HepG2 (cell line): Measurements from ENCODE around the gene LILRB3. TPM values are rescaled to one million over a fixed set of nuclear protein-coding genes. Genes with fewer than 3 reads are reported as not detected.
"Not testable (repeated sequence)": the region's sequence is repeated elsewhere in the genome, so short reads cannot be mapped to it uniquely, and the experiment has no call there.

Source experiments
- ATAC-seq: fragments of 200-7000 bp; cut with Tn5 transposase; 3 replicates; pipeline ENCODE4 v1.9.1; 2020; ENCODE audit warnings: mild to moderate bottlenecking, moderate library complexity
- BruUV-seq: library from RNA; stranded (reverse); fragments of 400-500 nt; replicated peaks from 2 replicates; lab custom pipeline; 2021; lab: Mats Ljungman, UMichigan
- CTCF ChIA-PET: fragments of 300-600 bp; formaldehyde crosslinking; extraction: SDS; loops from one replicate; lab custom pipeline; 2021; ENCODE audit warnings: low total read pairs, inconsistent platforms, low intra/inter-chr PET ratio; lab: Yijun Ruan, JAX
- POLR2A ChIA-PET: fragments of 350-600 bp; sonication (Branson Sonifier 250); formaldehyde crosslinking; loops from one replicate; lab custom pipeline; 2020; ENCODE audit warnings: antibody characterized with exemption, inconsistent platforms; lab: Yijun Ruan, JAX
- DNase-seq: peaks from one replicate; pipeline ENCODE4 v3.0.0-alpha.2; 2015; ENCODE audit warnings: low spot score
- FAIRE-seq: peaks from 3 replicates; lab custom pipeline; 2011; peaks lifted over from hg19 to GRCh38; lab: Jason Lieb, UNC
- H2AFZ ChIP-seq: one replicate; pipeline ENCODE4 v1.6.1; 2011; ENCODE audit warnings: low read length, inconsistent platforms
- H3K27ac ChIP-seq: fragments of 300-600 bp; 3 replicates; pipeline ENCODE4 v1.8.0; 2011; ENCODE audit warnings: mixed run types, mild to moderate bottlenecking, mixed read lengths, low read length, inconsistent platforms; ENCODE audit not compliant: insufficient read depth; ENCODE audit errors: extremely low read length
- H3K27me3 ChIP-seq, 2 experiments: fragments of 200-600 bp in 1 of 2; 2 replicates in 1 of 2; 3 replicates in 1 of 2; pipeline versions ENCODE4 v1.6.0 to v1.8.0; 2011; ENCODE audit warnings: low read length in 2 of 2, mild to moderate bottlenecking in 2 of 2, moderate library complexity in 2 of 2, inconsistent platforms in 1 of 2; ENCODE audit not compliant: insufficient read depth in 2 of 2, control insufficient read depth in 1 of 2
- H3K36me3 ChIP-seq, 2 experiments: fragments of 200-600 bp in 1 of 2; replicated peaks in 1 of 2; 2 replicates in 1 of 2; 3 replicates in 1 of 2; pipeline versions ENCODE4 v1.5.1 to v1.8.0; 2011; ENCODE audit warnings: low read length in 2 of 2, inconsistent platforms in 1 of 2; ENCODE audit not compliant: insufficient read depth in 2 of 2, control insufficient read depth in 1 of 2
- H3K4me1 ChIP-seq: 2 replicates; pipeline ENCODE4 v1.5.1; 2012; ENCODE audit warnings: low read length, inconsistent platforms; ENCODE audit not compliant: insufficient read depth
- H3K4me2 ChIP-seq: 2 replicates; pipeline ENCODE4 v1.6.0; 2011; ENCODE audit warnings: low read depth, low read length, inconsistent platforms
- H3K4me3 ChIP-seq, 3 experiments: fragments of 200-600 bp in 1 of 3; sonication (generic), shearing (Covaris generic) in 1 of 3; replicated peaks in 1 of 3; 2 replicates each; pipeline ENCODE4 v1.5.1; 2011 to 2016; ENCODE audit warnings: low read length in 3 of 3, inconsistent platforms in 2 of 3, low read depth in 2 of 3, mild to moderate bottlenecking in 2 of 3, control low read depth in 1 of 3, mixed read lengths in 1 of 3; ENCODE audit not compliant: insufficient read depth in 1 of 3
- H3K79me2 ChIP-seq: one replicate; pipeline ENCODE4 v1.6.1; 2011; ENCODE audit warnings: low read length, inconsistent platforms; ENCODE audit not compliant: insufficient read depth
- H3K9ac ChIP-seq: 2 replicates; pipeline ENCODE4 v1.6.0; 2011; ENCODE audit warnings: mild to moderate bottlenecking, low read depth, low read length, inconsistent platforms; ENCODE audit not compliant: insufficient read depth
- H3K9me3 ChIP-seq: 2 replicates; pipeline ENCODE4 v1.5.1; 2012; ENCODE audit warnings: mild to moderate bottlenecking, low read length
- H4K20me1 ChIP-seq: 2 replicates; pipeline ENCODE4 v1.6.0; 2011; ENCODE audit warnings: inconsistent platforms, mild to moderate bottlenecking, low read length, moderate library complexity; ENCODE audit not compliant: insufficient read depth
- ARNT2 ChIP-seq: sonication (generic); formaldehyde crosslinking; IDR thresholded peaks from 2 replicates; pipeline ENCODE4 v1.8.0; 2022; ENCODE audit warnings: mild to moderate bottlenecking, low read depth, missing genetic modification reagents, moderate library complexity
- DRAP1 ChIP-seq: IDR thresholded peaks from 2 replicates; pipeline ENCODE4 v1.6.1; 2016; ENCODE audit warnings: missing genetic modification reagents, missing compliant biosample characterization
- EP300 ChIP-seq, 3 experiments: sonication (generic) in 1 of 3; formaldehyde crosslinking in 1 of 3; IDR thresholded peaks; 2 replicates each; pipeline versions ENCODE4 v1.5.1 to v1.6.1; 2011 to 2020; ENCODE audit warnings: low read depth in 2 of 3, low read length in 2 of 3, borderline replicate concordance in 1 of 3, improper control_type of control experiment in 1 of 3, mild to moderate bottlenecking in 1 of 3, missing genetic modification reagents in 1 of 3, moderate library complexity in 1 of 3
- ETV5 ChIP-seq: IDR thresholded peaks from 2 replicates; pipeline ENCODE4 v1.6.1; 2018; ENCODE audit warnings: missing biosample characterization, missing genetic modification reagents, inconsistent platforms, borderline replicate concordance
- GABPB1 ChIP-seq: IDR thresholded peaks from 2 replicates; pipeline ENCODE4 v1.6.1; 2016; ENCODE audit warnings: mild to moderate bottlenecking, missing genetic modification reagents, moderate library complexity, missing compliant biosample characterization
- GATAD2A ChIP-seq: IDR thresholded peaks from 2 replicates; pipeline ENCODE4 v1.6.1; 2016
- HDAC6 ChIP-seq: fragments of 200-600 bp; sonication (generic); IDR thresholded peaks from 2 replicates; pipeline ENCODE4 v1.7.0; 2017; ENCODE audit warnings: mild to moderate bottlenecking, antibody characterized with exemption, low read length, low read depth
- JDP2 ChIP-seq: sonication (generic); formaldehyde crosslinking; IDR thresholded peaks from 2 replicates; pipeline ENCODE4 v1.8.1; 2022; ENCODE audit warnings: missing genetic modification reagents, borderline replicate concordance
- MIER3 ChIP-seq: IDR thresholded peaks from 2 replicates; pipeline ENCODE4 v1.6.1; 2016; ENCODE audit warnings: missing compliant biosample characterization, borderline replicate concordance
- RCOR2 ChIP-seq: IDR thresholded peaks from 2 replicates; pipeline ENCODE4 v1.6.1; 2016; ENCODE audit warnings: missing biosample characterization, missing genetic modification reagents
- SP1 ChIP-seq, 2 experiments: fragments of 450-650 bp in 1 of 2; sonication (generic) in 1 of 2; formaldehyde crosslinking in 1 of 2; IDR thresholded peaks; 2 replicates each; pipeline versions ENCODE4 v1.4.0 to v1.6.1; 2016 to 2020; ENCODE audit warnings: missing genetic modification reagents in 1 of 2
- XRCC5 ChIP-seq: fragments of 200-400 bp; formaldehyde crosslinking; optimal IDR thresholded peaks from 2 replicates; pipeline ENCODE3; 2017; ENCODE audit warnings: mild to moderate bottlenecking, low read length
- ZBTB49 ChIP-seq: sonication (generic); formaldehyde crosslinking; IDR thresholded peaks from 2 replicates; pipeline ENCODE4 v1.4.0; 2020; ENCODE audit warnings: missing genetic modification reagents, borderline replicate concordance
- ZFX ChIP-seq: sonication (generic); formaldehyde crosslinking; IDR thresholded peaks from 2 replicates; pipeline ENCODE4 v1.4.0; 2020; ENCODE audit warnings: mild to moderate bottlenecking, low read depth, missing genetic modification reagents, moderate library complexity
- ZNF24 ChIP-seq: fragments of 450-650 bp; IDR thresholded peaks from 2 replicates; pipeline ENCODE4 v1.6.1; 2017; ENCODE audit warnings: antibody characterized with exemption, mild to moderate bottlenecking
- ZNF33B ChIP-seq: sonication (generic); formaldehyde crosslinking; IDR thresholded peaks from 2 replicates; pipeline ENCODE4 v1.5.1; 2020; ENCODE audit warnings: mild to moderate bottlenecking, missing genetic modification reagents
- ZNF709 ChIP-seq: sonication (generic); formaldehyde crosslinking; IDR thresholded peaks from 2 replicates; pipeline ENCODE4 v1.5.0; 2020; ENCODE audit warnings: mild to moderate bottlenecking, missing genetic modification reagents
- WGBS: methylation state at CpG from one replicate; pipeline ENCODE4 v1.1.6; 2017; ENCODE audit warnings: low lambda C conversion rate; 5-methylcytosine and 5-hydroxymethylcytosine counted together
- in situ Hi-C: cut with HindIII; loops from 2 replicates; pipeline ENCODE4 v1.10.0; 2017; ENCODE audit warnings: low pct_unique_long_range_greater_than_20kb; ENCODE audit not compliant: extremely low pct_ligation_motif_present
- intact Hi-C: fragments of 100-400 bp; cut with micrococcal nuclease; formaldehyde crosslinking; loops from one replicate; pipeline ENCODE4 v1.10.0; 2022; ENCODE audit not compliant: unreplicated experiment
- polyA plus RNA-seq, 8 experiments: library from polyadenylated mRNA; depleted of rRNA in 3 of 8; stranded (reverse) in 7 of 8; unstranded in 1 of 8; fragments of >200 nt; fragmentation: Illumina TruSeq in 4 of 8; extraction: Trizol in 4 of 8; gene quantifications; 2 replicates each; pipeline versions ENCODE4 v1.2.1 to v1.2.3, GENCODE V29; 2011 to 2016; ENCODE audit warnings: low read depth in 4 of 8, missing spikeins in 1 of 8, mixed read lengths in 1 of 8; ENCODE audit not compliant: insufficient read depth in 1 of 8
- total RNA-seq, 5 experiments: library from RNA; depleted of rRNA; stranded (reverse); fragments of >200 nt; fragmentation: Illumina TruSeq; extraction: Trizol; gene quantifications; 2 replicates each; pipeline ENCODE4 v1.2.3, GENCODE V29; 2016; ENCODE audit warnings: low read depth in 1 of 5
- TF ChIP-seq, protein P1 (sequence below): IDR thresholded peaks from 2 replicates; pipeline ENCODE4 v1.6.1; 2016; ENCODE audit warnings: low read depth, borderline replicate concordance

Gene LILRB3
- total and polyA plus RNA-seq, 2 of the 13 experiments (the other 11 are each of a cell fraction or from before 2014, with no cell fraction given): 0.22 TPM; not detected in 1

GRCh38 chr19:54196536-54196935, 26.3 kb downstream of the LILRB3 start:
- Histone ChIP-seq H4K20me1 (peaks cover 8% of the 10 kb centered on the region), H3K9ac (no peak overlapping the region), H3K36me3 (peaks cover 8 to 27% of the 10 kb centered on the region in 2 experiments), H3K27ac (no peak overlapping the region), H3K9me3 (no peaks in the 10 kb centered on the region), H3K4me2 (no peak overlapping the region), H3K27me3 (no peaks in the 10 kb centered on the region; a peak in 1 of 5 replicates), H2AFZ (no peak overlapping the region), H3K4me3 (no peak overlapping the region), H3K79me2 (peaks cover 28% of the 10 kb centered on the region), H3K4me1 (peaks cover 26% of the 10 kb centered on the region)
- in situ Hi-C loops (no loop called here), intact Hi-C loops (no loop called here)
- no TSS peak for BruUV-seq
- ChIA-PET CTCF (no interaction called here), POLR2A (interaction anchor here (0.6 to 6.4 kb wide), 2 partner anchors 13 to 34 kb away, joined by 5 to 78 read pairs; no protein-coding TSS in a partner anchor)
- no peak for ATAC-seq
- WGBS: 93% methylated on average over 7 of the region's 7 CpGs
- FAIRE-seq: no peak
- TF ChIP-seq ETV5 (CRISPR knock-in tag) (no peak), ZNF24 (no peak), SP1 (IDR thresholded peaks at IDR 0.05) (no peak), SP1 (CRISPR knock-in tag; IDR thresholded peaks at IDR 0.05) (no peak), JDP2 (CRISPR knock-in tag) (no peak), MIER3 (CRISPR knock-in tag) (no peak), XRCC5 (no peak), ZBTB49 (CRISPR knock-in tag) (no peak), ARNT2 (no peak), GATAD2A (CRISPR knock-in tag) (no peak), GABPB1 (CRISPR knock-in tag) (no peak), ZNF709 (CRISPR knock-in tag) (no peak), HDAC6 (no peak), ZFX (no peak), DRAP1 (no peak), ZNF33B (no peak), EP300 (IDR thresholded peaks at IDR 0.05; ENCODE audit: low read depth in 2 of 2, low read length in 2 of 2) (no peak), EP300 (CRISPR knock-in tag; IDR thresholded peaks at IDR 0.05; ENCODE audit: borderline replicate concordance) (no peak), RCOR2 (CRISPR knock-in tag) (no peak)
- TF ChIP-seq, protein P1, sequence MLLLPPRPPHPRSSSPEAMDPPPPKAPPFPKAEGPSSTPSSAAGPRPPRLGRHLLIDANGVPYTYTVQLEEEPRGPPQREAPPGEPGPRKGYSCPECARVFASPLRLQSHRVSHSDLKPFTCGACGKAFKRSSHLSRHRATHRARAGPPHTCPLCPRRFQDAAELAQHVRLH: no peak
- no peak for DNase-seq

GRCh38 chr19:54194463-54194862, 28.3 kb downstream of the LILRB3 start:
- H3K9me3 ChIP-seq, DNase-seq, H4K20me1 ChIP-seq, CTCF ChIA-PET, POLR2A ChIA-PET, ATAC-seq, FAIRE-seq, H3K4me2 ChIP-seq, H3K27me3 ChIP-seq, H2AFZ ChIP-seq, H3K4me3 ChIP-seq, H3K9ac ChIP-seq, in situ Hi-C loops, BruUV-seq, H3K27ac ChIP-seq: not testable (repeated sequence)
- H3K79me2 ChIP-seq: peaks cover 21% of the 10 kb centered on the region
- H3K36me3 ChIP-seq: peaks cover 6 to 23% of the 10 kb centered on the region in 2 experiments; a peak in 4 of 5 replicates
- WGBS: 94% methylated on average over 12 of the region's 12 CpGs
- H3K4me1 ChIP-seq: peaks cover 18% of the 10 kb centered on the region
- intact Hi-C loops: loop anchor here (5.0 kb wide), 1 partner anchor 38 kb away; no protein-coding TSS in a partner anchor
